Measurements from ENCODE around the gene LEFTY1. TPM values are rescaled to one million over a fixed set of nuclear protein-coding genes. Genes with fewer than 3 reads are reported as not detected.

LEFTY1 gene
- total RNA-seq, 1 donor from 2014 or later: 2.4 TPM

DNA sequence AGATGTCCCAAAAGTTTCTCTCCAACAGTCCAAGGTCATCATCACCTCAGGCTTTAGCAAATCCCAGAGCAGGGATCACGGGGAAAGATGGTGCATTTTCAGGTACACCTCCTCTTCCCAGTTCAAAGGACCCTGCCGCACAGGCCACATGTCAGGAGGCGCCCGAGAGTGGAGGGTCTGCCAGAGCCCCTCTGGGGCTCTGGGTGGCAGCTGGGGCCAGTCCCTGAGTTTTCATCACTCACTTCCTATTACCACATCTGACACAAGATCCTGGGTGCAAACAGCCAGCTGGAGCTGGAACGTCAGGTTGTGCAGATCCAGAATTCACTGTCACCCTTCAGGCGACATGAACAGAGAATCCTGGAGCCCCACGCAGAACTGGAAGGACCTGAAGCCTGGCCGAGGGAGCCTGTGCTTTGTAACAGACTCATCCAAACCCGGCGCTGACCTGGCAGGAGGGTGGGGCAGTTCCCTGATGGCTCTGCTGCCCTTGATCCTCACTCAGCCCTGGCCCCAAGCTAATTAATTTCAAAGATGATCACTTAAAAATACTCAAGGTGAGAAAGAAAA is 15.6 kb downstream of the LEFTY1 start:
- no peak for DNase-seq (ENCODE audit: low spot score)

DNA sequence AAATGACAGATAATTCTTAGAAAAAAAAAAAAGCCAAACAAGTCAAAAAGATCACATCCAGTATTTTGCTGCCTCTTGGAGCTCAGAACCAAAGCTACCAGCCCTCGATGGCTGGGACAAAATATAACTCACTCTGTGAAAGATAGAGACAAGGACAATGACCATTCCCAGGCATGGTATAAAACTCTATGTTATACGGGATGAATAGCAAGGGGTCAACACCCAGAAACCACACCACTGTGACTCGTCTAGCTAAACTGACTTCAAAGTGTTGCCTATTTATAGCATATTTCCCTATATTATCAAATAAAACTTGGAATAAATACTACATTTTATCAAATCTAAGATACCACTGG is 16.9 kb downstream of the LEFTY1 start:
- no peak for DNase-seq (ENCODE audit: low spot score)

DNA sequence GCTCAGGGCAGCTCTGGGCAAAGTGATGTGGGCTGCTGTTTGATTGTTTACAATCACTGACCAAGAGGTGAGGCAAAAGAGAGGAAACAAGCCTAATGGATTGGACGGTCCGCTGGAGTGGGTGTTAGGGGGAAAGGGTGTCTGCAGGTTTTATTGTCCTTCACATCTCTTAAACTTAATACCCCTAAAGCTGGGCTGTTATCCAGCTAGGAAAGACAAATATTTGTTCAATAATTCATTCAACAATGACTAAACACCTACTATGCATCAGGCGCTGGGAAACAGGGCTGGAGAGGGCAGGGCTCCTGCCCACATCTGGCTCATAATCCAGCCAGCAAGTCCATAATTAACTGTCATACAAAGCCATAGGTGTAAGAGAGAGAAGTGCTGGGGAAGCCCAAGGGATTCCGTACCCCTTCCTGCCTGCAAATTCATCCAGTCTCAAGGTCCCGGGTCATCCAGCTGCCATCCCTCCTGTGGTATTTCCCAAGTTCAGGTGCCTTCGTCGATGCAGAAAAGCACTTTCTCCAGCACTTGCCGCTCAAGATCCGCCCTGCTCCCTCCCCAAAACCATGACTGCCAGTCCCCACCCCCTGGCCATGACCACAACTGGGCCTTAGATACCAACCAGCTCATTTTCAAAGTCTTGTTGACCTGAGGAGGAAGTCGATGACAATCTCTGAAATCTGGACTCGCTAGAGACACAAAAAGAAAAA is 17.4 kb downstream of the LEFTY1 start:
- DNase-seq (ENCODE audit: low spot score): no peak

DNA sequence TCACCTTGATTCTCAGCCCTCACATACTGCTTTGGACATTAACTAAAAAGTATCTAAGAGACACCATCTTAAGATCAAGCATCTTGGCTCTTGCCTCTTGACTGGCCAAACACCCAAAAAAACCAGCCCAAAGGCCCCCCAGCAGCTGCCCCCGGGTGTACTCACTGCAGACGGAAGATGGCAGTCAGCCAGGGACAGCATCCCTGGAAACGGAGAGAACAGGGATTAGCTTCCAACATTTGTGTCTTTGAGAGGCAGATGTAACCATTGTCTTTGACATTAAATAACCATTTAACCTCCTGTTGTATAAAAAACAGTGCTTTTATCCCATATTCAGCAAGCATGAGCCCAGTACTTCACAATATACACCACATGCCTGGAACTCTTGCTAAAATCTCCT is 18.0 kb downstream of the LEFTY1 start:
- no peak for DNase-seq (ENCODE audit: low spot score)

DNA sequence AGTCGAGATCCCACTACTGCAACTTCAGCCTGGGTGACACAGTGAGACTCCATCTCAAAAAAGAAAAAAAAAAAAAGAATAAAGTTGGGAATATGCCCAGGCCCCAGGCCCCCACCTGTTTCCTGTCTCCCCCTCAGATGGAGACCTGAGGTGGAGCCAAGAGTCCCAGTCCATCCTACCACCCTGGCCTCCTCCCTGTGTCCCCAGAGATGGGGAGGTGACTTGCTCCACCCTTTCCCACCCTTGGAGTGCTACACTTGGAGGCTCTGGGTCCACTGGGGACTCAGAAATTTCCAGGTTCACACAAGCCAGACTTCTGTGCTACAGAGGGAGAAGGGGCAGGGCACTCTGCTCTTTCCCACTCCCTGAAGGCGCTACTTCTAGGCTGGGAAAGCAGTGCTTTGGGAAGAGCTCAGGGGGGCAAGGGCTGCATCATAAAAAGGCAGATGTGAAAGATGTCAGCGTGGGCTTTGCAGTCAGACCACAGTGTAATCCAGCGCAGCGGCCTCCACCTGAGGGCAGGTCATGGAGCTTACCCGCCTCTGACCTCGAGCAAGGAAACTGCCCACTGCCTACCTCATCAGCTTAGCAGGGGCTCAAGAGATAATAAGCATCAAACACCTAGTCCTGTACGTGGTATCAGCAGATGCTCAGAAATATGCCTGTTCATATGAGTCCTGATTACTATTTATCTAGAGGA is 20.2 kb downstream of the LEFTY1 start:
- no peak for DNase-seq (ENCODE audit: low spot score)

DNA sequence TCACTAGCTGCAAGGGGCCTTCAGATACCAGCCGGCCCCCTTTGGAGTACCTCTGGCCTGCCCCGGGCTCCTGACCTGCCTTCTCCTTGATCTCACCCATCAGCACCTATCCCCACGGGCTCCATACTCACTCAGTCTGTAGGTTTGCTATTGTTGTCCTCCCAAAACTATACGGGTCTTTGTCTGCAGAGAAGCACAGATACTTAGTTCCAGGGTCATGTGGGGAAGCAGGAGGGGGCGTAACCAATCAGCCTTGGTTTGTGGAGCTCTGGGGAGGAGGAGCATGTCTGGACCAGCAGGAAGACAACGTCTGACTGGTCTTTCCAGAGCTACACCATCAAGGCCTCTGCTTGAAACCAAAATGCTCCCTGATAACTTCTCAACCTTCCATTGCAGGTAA is 22.0 kb downstream of the LEFTY1 start:
- DNase-seq (ENCODE audit: low spot score): no peak

DNA sequence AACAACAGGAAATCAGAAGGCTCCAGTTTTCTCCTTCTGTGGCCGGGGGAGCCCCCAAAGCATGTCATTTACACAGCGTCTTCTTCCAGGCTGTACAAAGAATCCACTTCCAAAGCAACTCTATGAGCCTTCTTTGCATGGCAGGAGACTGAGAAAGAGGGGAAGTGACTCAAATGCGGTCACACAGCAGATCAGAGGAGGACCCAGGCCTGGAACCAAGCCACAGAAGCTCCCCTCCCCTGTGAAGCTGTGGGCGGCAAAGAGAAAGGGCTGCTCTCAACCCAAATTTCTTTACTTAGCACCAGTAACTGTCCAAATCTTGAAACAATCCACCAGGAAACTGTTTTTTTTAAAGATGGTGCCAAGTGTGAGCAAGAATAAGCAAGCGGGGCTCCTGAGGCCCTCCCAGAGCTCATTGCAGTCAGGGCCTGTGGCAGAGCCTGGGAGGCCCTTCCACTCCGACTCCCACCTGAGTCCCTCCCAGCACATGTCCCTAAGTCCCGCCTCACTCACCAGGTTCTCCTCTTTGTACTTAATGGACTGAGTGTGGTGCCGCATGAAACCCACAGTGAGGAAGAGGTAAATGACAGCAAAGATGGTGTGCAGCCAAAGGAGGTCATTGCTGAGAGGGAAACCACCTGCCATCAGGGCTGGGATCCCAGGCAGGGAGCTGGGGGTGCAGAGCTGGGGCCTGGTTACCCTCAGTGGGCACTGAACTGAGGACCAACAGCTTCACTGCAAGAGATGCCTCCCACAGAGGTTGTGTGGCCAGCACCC is 22.7 kb downstream of the LEFTY1 start:
- no peak for DNase-seq (ENCODE audit: low spot score)

DNA sequence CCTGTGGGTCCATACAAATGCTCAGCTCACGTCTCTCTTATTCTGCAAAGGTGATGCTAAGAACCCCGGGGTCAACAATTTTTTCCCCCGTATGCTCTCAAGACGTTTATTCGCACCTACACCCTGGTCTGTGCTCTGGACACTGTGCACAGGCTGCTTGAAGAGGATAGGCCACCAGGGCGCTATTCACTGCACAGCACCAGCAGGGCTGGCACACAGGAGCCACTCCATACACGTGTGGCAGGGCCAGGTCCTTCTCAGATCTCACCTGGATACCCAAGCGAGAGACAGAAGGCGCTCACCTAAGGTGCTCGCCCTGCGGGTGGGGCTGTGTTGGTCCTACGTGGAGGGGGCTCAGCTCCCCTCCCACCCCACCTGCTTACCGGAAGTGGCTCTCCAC is 23.4 kb downstream of the LEFTY1 start:
- no peak for DNase-seq (ENCODE audit: low spot score)

DNA sequence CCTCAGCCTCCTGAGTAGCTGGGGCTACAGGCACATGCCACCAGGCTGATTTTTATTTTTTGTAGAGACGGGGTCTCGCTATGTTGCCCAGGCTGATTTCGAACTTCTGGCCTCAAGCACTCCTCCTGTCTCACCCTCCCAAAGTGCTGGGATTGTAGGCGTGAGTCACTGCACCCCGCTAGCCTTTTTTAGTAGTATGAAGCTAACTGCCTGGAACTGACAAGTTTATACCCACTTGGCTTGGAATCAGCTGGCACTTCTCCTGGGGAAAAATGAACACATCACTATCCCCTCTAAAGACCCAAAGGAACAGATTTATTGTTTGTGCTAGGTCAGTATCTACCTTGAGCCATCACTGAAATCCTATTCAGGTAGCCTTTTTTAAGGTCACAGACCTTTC is 25.8 kb downstream of the LEFTY1 start:
- DNase-seq (ENCODE audit: low spot score): peak; percentile 48

DNA sequence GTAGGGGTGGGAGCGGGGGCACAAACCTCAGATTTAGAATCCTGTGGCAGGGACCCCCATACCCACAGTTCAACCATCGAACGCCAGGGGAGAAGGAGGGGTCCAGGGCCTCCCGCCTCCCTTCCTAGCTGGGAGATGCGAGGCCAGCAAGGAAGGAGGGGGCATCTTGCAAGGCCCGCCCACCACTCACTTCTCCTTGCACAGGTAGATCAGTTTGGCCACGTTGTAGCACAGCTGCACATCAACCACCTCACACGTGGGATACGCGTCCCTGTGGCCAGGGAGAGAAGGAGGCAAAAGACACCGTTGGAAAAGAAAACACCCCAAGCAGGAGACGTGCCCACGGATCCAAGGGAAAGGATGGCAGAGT is 26.4 kb downstream of the LEFTY1 start:
- DNase-seq (ENCODE audit: low spot score): no peak

DNA sequence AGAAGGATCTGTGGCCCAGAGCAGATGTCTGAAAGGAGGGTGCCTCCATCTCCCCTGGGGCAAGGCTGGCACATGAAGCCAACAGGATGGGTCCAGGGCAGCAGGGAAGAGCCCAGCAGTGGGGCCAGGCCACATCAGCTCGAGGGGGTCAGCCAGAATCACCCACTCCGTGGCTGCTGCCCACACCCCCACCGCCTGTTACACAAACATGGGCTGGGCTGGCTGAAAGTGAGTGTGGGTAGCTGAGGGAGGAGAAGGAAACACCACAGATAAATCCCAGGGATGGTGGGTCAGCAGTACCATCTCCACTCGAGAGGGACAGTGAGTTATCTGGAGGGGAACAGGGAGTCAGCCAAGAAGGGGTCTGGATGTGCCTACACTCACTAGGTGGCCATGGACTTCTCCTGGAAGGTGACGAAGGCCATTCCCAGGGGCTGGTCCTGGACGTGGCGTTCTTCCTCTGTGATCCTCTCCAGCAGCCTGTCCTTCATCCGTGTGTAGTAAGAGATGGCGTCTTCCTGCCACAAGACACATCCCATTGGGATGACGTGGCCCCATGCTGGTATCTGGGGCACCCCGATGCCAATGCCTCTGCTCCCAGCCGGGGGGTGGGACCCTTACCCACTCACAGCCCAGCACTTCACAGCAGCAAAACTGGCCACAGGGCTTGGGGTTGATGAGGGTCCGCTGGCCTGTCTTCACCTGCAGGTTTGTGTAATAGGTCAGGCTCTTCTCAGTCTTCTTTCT is 26.9 kb downstream of the LEFTY1 start:
- DNase-seq (ENCODE audit: low spot score): no peak

DNA sequence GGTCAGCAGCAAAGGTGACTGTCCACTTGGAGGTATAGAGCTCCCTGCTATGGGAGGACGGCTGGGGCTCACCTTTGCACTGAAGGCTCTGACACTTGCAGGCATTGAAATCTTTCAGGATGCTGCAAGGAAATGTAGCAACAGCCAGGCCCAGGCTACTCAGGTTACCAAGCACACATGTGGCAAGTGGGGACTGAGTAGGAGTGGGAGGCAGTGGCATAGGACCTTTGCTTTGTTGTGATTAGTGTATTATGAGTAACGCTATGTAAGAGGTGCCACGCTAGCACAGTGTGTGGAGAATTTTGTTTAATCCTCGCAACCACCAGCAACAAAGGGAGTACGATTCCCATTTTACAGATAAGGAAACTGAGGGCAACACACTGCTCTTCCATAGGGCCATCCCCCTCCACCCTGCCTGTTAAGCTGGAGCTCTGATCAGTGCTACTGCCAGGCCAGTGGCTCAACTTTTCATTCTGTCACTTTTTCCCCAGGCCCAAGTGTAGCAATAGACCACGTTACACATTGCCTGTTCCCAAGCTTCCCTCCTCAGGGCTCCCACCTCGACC is 28.0 kb downstream of the LEFTY1 start:
- DNase-seq (ENCODE audit: low spot score): no peak

DNA sequence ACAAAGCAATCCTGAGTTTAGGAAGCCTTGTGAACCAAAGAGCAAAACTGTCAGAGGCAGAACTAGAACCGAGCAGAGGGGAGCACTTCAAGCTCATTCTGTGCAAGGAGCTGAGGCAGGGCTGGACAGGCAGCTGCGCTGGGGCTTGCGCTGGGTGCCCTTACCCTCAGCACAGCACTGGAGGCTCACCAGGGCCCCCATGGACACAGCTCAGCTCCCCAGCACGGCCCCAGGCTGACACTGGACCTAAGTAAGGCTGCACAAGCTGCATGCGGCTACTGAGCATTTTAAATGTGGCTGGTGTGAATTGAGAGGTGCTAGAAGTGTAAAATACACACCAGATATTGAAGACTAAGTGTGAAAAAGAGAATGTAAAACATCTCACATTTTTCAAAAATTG is 28.8 kb downstream of the LEFTY1 start:
- no peak for DNase-seq (ENCODE audit: low spot score)

DNA sequence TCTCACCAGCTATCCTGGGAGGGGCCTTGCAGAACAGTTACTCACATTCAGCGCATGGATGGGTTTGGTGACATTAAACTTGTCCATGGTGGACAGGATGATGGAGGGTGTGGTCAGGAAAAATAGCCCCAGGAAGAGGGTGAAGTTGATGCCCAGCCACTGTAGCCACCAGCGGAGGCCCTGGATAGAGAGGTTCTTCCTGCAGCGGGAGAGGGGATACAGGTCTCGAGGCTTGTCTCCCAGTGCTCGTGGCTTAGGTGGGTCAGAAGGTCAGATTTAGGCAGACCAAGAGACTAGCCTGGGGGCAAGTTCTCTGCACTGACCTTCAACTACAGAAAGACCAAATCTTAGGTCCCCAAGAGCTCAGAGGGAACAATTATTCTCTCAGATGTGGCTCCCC is 29.8 kb downstream of the LEFTY1 start:
- DNase-seq (ENCODE audit: low spot score): no peak

DNA sequence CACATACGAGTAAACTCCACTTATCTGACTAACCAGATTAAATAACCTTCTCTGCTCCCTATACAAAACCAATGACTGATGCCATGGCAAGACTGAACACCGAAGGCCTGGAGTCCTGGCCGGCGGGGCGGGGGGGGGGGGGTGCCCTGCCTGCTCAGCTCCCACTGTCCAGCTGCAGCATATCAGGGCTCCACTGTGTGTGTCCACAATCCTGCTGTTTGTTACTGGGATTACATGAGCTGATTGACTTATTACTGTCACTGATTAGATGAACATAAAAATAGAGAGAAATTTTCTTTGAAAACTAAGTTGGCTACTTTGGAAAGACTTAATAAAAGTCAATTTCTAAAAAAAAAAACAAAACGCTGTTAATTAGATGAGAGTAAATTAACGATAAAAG is 31.7 kb downstream of the LEFTY1 start:
- DNase-seq (ENCODE audit: low spot score): no peak

DNA sequence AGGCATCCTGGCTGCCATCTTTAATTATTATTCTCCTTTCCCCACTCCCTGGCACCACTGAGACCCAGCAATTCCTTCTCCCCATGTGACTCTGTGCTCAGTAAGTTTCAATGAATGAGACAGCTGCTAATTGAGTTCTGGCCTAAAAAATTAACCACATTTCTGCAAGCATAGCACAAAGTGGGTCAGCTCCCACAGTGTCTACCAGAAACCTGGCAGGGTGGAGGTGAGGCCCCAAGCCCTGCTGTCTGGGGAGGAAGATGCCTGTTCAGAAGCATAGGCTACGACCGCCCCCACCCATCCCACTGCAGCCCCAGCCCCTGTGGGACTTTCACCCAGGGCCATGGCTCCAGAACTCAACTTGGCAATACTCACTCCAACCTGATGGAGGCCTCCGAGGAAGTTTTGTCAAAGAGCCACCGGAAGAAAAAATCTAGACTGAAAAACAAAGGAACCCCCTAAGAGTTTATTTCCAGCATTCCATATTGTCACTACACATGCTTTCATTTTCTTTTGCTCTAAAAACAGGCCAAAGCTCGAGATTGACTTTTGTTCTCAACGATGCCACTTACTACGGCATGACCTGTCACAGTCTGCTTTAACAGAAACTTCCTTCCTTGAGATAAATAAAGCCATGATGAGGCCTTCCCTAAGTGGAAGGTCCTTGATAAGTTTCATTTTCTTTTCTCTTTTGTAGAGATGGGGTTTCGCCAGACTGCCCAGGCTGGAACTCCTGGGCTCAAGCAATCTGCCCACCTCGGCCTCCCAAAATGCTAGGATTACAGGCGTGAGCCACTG is 33.2 kb downstream of the LEFTY1 start:
- DNase-seq (ENCODE audit: low spot score): no peak

DNA sequence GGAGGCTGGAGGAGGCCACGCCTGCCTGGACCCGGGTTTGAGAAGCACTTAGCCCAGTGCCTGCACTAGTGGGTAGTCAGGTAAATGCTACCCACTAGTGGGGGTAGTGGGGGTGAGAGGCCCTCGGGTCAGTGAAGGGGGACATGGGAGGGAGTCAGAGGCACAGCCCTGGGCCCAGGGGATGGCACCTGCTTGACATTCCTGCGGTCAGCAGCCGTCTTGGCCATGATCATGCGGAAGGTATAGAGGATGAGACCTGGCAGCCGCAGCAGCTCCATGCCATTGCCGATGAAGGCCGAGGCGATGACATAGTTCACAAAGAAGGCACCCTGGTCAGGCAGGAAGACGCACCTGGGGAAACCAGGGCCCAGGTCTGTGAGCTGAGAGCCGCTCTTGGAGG is 35.5 kb downstream of the LEFTY1 start:
- no peak for DNase-seq (ENCODE audit: low spot score)

DNA sequence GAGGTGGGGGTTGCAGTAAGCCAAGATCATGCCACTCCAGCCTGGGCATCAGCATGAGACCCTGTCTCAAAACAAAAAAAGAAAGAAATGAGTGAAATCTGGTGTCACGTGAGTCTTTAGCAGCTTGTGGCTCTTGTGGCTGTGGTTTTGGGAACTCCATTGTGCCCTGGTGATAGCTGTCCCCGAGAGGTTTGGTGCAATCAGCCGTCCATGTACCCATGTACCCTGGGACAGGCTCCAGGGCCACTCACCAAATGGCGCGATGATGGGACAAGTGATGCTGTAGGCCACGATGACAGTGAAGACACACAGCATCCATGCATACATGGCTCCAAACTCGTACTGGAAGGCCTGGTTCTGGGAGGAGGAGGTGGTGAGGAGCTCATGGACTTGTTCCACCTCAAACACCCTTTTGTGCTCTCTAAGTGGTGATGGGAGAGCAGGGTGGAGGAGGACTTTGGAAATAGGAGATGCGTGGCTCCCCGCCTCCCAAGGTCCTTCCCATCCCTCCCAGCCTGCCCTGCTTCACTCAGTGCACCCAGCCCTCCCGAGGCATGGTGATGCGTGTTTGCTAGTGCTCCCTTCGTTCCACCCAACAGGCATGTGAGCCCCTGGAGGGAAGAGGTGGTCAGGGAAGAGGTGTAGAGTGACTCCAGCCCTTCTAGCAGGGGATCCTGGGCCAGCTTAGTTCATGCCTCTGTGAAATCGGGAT is 36.4 kb downstream of the LEFTY1 start:
- DNase-seq (ENCODE audit: low spot score): no peak

DNA sequence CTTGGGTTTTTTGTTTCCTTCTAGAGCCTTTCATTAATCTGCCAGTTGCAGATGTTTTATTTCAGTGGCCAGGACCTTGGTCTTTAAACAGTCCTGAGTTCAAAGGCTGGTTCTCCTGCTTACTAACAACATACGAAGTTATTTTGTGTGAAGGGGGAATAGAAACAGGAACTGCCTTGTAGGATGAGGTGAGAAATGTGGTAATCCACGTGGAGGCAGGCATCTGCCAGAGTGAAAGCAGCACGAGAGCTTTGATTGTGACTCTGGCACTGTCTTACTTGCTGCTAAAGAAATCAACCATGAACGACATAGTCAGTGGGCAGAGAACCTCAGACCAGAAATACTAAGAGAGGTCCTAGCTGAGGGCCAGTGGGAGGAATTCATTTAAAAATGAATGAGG is 37.1 kb downstream of the LEFTY1 start:
- no peak for DNase-seq (ENCODE audit: low spot score)

DNA sequence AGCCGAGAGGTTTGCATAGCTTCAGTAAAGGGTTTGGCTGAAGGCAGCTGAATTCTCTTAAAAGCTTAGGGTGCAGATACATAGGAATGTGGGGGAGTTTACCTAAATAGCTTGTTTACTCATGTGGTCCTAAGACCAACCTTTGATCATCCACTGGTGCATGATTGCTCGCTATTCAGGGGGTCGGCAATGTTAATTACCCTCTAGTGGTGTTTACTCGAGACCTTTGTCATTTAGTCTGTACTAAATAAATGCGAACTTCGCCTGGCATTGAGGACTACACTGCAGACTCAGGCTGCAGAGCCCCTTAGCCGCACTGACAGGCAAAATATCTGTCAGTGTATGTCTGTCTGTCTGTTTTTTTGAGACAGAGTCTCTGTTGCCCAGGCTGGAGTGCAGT is 38.6 kb downstream of the LEFTY1 start:
- DNase-seq (ENCODE audit: low spot score): no peak

Data from umbilical cord (tissue), 2 donors.